OCI-M2 (cell line): Measurements from ENCODE around the gene HSF4.
A peak's percentile ranks its signal among the peaks of the same experiment; 100 is the strongest.

ENCODE experiments used
- DNase-seq: peaks from one replicate; lab custom pipeline; 2025; ENCODE audit not compliant: unreplicated experiment; lab: John Stamatoyannopoulos, UW

HSF4 gene

GRCh38 chr16:67166598-67167168 lies 2.1 kb downstream of the HSF4 start:
- no peak for DNase-seq

- no peak for DNase-seq
Observed at GRCh38 chr16:67167588-67167987, 3.0 kb downstream of the HSF4 start.

GRCh38 chr16:67169011-67169451 lies 4.5 kb downstream of the HSF4 start:
- no peak for DNase-seq

GRCh38 chr16:67169642-67170167 lies 5.2 kb downstream of the HSF4 start:
- DNase-seq = no peak

- no peak for DNase-seq
Observed at GRCh38 chr16:67170168-67170948, 5.8 kb downstream of the HSF4 start, which contains the start of gene NOL3. Gene NOL3 (plus strand): TSS chr16:67170538.

GRCh38 chr16:67170949-67171649 lies 6.6 kb downstream of the HSF4 start:
- no peak for DNase-seq

- no peak for DNase-seq
Observed at GRCh38 chr16:67173323-67173722, 8.8 kb downstream of the HSF4 start.

- DNase-seq = no peak
Observed at GRCh38 chr16:67173808-67174705, 9.5 kb downstream of the HSF4 start.

- no peak for DNase-seq
Observed at GRCh38 chr16:67174706-67175231, 10.2 kb downstream of the HSF4 start.

- DNase-seq = no peak
Observed at GRCh38 chr16:67176662-67177061, 12.1 kb downstream of the HSF4 start.

- no peak for DNase-seq
Observed at GRCh38 chr16:67177743-67178699, 13.5 kb downstream of the HSF4 start.

- DNase-seq = no peak
Observed at GRCh38 chr16:67179421-67180080, 15.0 kb downstream of the HSF4 start.

GRCh38 chr16:67180166-67180565 lies 15.6 kb downstream of the HSF4 start:
- no peak for DNase-seq

GRCh38 chr16:67181346-67181745 lies 16.8 kb downstream of the HSF4 start:
- no peak for DNase-seq

GRCh38 chr16:67182288-67182687 lies 17.7 kb downstream of the HSF4 start:
- no peak for DNase-seq

GRCh38 chr16:67183284-67183626 lies 18.7 kb downstream of the HSF4 start:
- DNase-seq = no peak

- peak; percentile 80 for DNase-seq
Observed at GRCh38 chr16:67183627-67184452, 19.3 kb downstream of the HSF4 start, which contains the start of gene MATCAP1. Gene MATCAP1 (minus strand): TSS chr16:67183963. CDS start chr16:67180610, 3,353 bp downstream.

- no peak for DNase-seq
Observed at GRCh38 chr16:67184453-67184994, 20.0 kb downstream of the HSF4 start.
